Adrenal gland (tissue), 5 donors: ENCODE data around the gene APOL5.

Source experiments
- CTCF ChIP-seq, 6 experiments: fragments of 450-650 bp in 4 of 6; fragments of 200-600 bp in 2 of 6; sonication (generic) in 1 of 6; IDR thresholded peaks; 1 replicate in 5 of 6; 2 replicates in 1 of 6; pipeline versions ENCODE4 v1.5.1 to v1.8.0; 2016 to 2021; ENCODE audit warnings: antibody characterized with exemption in 6 of 6, mild to moderate bottlenecking in 2 of 6, moderate library complexity in 1 of 6
- POLR2A ChIP-seq, 2 donors: fragments of 450-650 bp; IDR thresholded peaks; one replicate each; pipeline ENCODE4 v1.6.1; 2017; ENCODE audit warnings: antibody characterized with exemption in 2 of 2, mild to moderate bottlenecking in 2 of 2, moderate library complexity in 1 of 2
- donor health status: DM: no; HTN: no; CAD: no.

- TF ChIP-seq CTCF (IDR thresholded peaks at IDR 0.05) (no peak), POLR2A (IDR thresholded peaks at IDR 0.05) (no peak)
Measured at GRCh38 chr22:35733036-35733435, 15.4 kb downstream of the APOL5 start.
